HEK293T (cell line): ENCODE results near the gene FNDC3B.

Experiments
- ARNT ChIP-seq: fragments of 450-650 bp; IDR thresholded peaks from 2 replicates; pipeline ENCODE4 v1.6.1; 2017; ENCODE audit warnings: mild to moderate bottlenecking
- FOXM1 ChIP-seq: fragments of 450-650 bp; IDR thresholded peaks from 2 replicates; pipeline ENCODE4 v1.6.1; 2017; ENCODE audit warnings: mild to moderate bottlenecking, borderline replicate concordance
- TARDBP ChIP-seq: fragments of 450-650 bp; IDR thresholded peaks from 2 replicates; pipeline ENCODE4 v1.6.1; 2016
- ZNF384 ChIP-seq: fragments of 450-650 bp; IDR thresholded peaks from 2 replicates; pipeline ENCODE4 v1.6.1; 2016

DNA sequence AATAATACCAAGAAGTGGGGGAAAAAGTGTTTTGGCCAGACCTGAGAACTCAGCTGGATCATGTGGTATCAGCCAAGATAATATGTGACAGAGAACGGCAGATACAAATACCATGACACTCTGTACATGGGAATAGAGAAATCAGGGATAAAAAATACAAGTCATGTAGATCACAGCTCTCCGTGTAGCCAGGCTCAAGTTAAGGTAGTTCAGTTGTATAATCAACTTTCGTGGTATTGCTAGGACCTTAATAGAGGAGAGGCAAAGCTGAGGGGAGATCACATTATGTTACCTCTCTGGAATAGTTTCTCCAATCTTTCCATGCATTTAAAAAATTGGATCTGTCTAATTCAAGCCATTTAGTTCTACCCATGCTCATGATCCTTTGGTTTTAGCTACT is 229.0 kb downstream of the FNDC3B start:
- TF ChIP-seq ARNT, result no peak
- no peak for TF ChIP-seq TARDBP
- no peak for TF ChIP-seq FOXM1
- no peak for TF ChIP-seq ZNF384
